Measurements from ENCODE around the gene NEMP1. TPM values are rescaled to one million over a fixed set of nuclear protein-coding genes. Genes with fewer than 3 reads are reported as not detected.
A peak's percentile ranks its signal among the peaks of the same experiment; 100 is the strongest.

NEMP1 gene
- total RNA-seq, 6 donors from 2014 or later = 6.2 to 13.6 (median 10.0) TPM

GRCh38 chr12:57118711-57119271, 40.2 kb upstream of the NEMP1 start:
- DNase-seq (no peak), ATAC-seq (ENCODE audit: low FRiP score in 2 of 2) (peak; percentile 72 to 85)
- TF ChIP-seq CTCF (IDR thresholded peaks at IDR 0.05) = no peak
- TF ChIP-seq POLR2AphosphoS5 (IDR thresholded peaks at IDR 0.05) = no peak
- TF ChIP-seq EP300 (IDR thresholded peaks at IDR 0.05) = no peak
- TF ChIP-seq POLR2A (IDR thresholded peaks at IDR 0.05) = no peak
- Histone ChIP-seq H3K9me3 (no peaks in the 10 kb centered on the region), H3K36me3 (no peaks in the 10 kb centered on the region), H3K4me1 (no peaks in the 10 kb centered on the region), H3K4me3 (no peak overlapping the region), H3K27me3 (no peaks in the 10 kb centered on the region), H3K27ac (peak overlapping the region; percentile 24 to 61 (median 32))
- WGBS, 2 donors = 69% methylated on average over 1 of the region's 1 CpG; no CpG with 5 or more reads in 1 of the 2 donors

GRCh38 chr12:57116580-57117281, 38.1 kb upstream of the NEMP1 start:
- DNase-seq = no peak
- Histone ChIP-seq H3K4me3 (no peak overlapping the region), H3K4me1 (peaks cover 6 to 9% (median 6%) of the 10 kb centered on the region in 4 donors), H3K27ac (no peak overlapping the region), H3K36me3 (no peaks in the 10 kb centered on the region), H3K9me3 (no peaks in the 10 kb centered on the region), H3K27me3 (no peaks in the 10 kb centered on the region)
- no peak for TF ChIP-seq EP300 (IDR thresholded peaks at IDR 0.05)
- 86% methylated on average over 5 of the region's 5 CpGs for WGBS, 2 donors
- no peak for ATAC-seq (ENCODE audit: low FRiP score in 2 of 2)

GRCh38 chr12:57112492-57113294, 34.1 kb upstream of the NEMP1 start:
- DNase-seq (no peak), ATAC-seq (ENCODE audit: low FRiP score in 2 of 2) (peak in 1 of 2 donors; percentile 76)
- Histone ChIP-seq H3K27me3 (no peaks in the 10 kb centered on the region), H3K36me3 (peaks cover 0 to 12% (median 7%) of the 10 kb centered on the region in 4 donors), H3K27ac (peak overlapping the region; percentile 94 to 100 (median 99)), H3K4me3 (peak overlapping the region in 3 of 4 donors; percentile 67 to 78 (median 67)), H3K4me1 (peaks cover 27 to 34% (median 31%) of the 10 kb centered on the region in 4 donors), H3K9me3 (no peaks in the 10 kb centered on the region)
- 59 to 64% methylated on average over 9 of the region's 9 CpGs for WGBS, 2 donors
- TF ChIP-seq EP300 (IDR thresholded peaks at IDR 0.05) = no peak
- no peak for TF ChIP-seq POLR2A (IDR thresholded peaks at IDR 0.05)
- TF ChIP-seq CTCF (IDR thresholded peaks at IDR 0.05) = peak in 2 of 6 experiments; percentile 70 to 83
- no peak for TF ChIP-seq POLR2AphosphoS5 (IDR thresholded peaks at IDR 0.05)

- WGBS, 2 donors = 1 to 5% methylated on average over 9 to 13 of the region's 13 CpGs
Observed at GRCh38 chr12:57111031-57111734, 32.6 kb upstream of the NEMP1 start, which contains the start of gene STAT6. Gene STAT6 (minus strand): TSS chr12:57111362. CDS start chr12:57108278, 3,084 bp downstream.

More at GRCh38 chr12:57111031-57111734, 32.6 kb upstream of the NEMP1 start, which contains the start of gene STAT6:
- TF ChIP-seq POLR2A (IDR thresholded peaks at IDR 0.05) (peak; percentile 25 to 84 (median 54)), CTCF (IDR thresholded peaks at IDR 0.05) (peak in 3 of 6 experiments; percentile 18 to 21 (median 20)), POLR2AphosphoS5 (IDR thresholded peaks at IDR 0.05) (peak in 1 of 2 donors; percentile 81), EP300 (IDR thresholded peaks at IDR 0.05) (no peak)
- Histone ChIP-seq H3K4me3 (peak within 1 kb of the TSS; percentile 67 to 84 (median 72)), H3K27ac (peak within 1 kb of the TSS; percentile 94 to 100 (median 99)), H3K36me3 (peaks cover 2 to 27% (median 22%) of the 10 kb centered on the region in 4 donors), H3K27me3 (no peaks in the 10 kb centered on the region), H3K9me3 (no peaks in the 10 kb centered on the region), H3K4me1 (peaks cover 31 to 39% (median 35%) of the 10 kb centered on the region in 4 donors)
- ATAC-seq (ENCODE audit: low FRiP score in 2 of 2) (peak; percentile 90 to 92), DNase-seq (peak in 1 of 2 donors; percentile 93)
